Astrocyte (in vitro differentiated cells and primary cell): ENCODE measurements around the gene OR5AC2. TPM values are rescaled to one million over a fixed set of nuclear protein-coding genes. Genes with fewer than 3 reads are reported as not detected.

Source experiments
- DNase-seq: peaks from one replicate; pipeline ENCODE4 v3.0.0-alpha.2; 2010; ENCODE audit warnings: low read depth
- FAIRE-seq: peaks from 2 replicates; lab custom pipeline; 2011; peaks lifted over from hg19 to GRCh38; lab: Jason Lieb, UNC
- H2AFZ ChIP-seq: 2 replicates; pipeline ENCODE4 v1.6.0; 2012; ENCODE audit warnings: low read depth, low read length, inconsistent platforms
- H3K27ac ChIP-seq: 2 replicates; pipeline ENCODE4 v1.5.1; 2011; ENCODE audit warnings: low read depth, low read length, inconsistent platforms
- H3K27me3 ChIP-seq: 2 replicates; pipeline ENCODE4 v1.6.0; 2011; ENCODE audit warnings: low read length, inconsistent platforms; ENCODE audit not compliant: insufficient read depth
- H3K36me3 ChIP-seq: 2 replicates; pipeline ENCODE4 v1.5.1; 2011; ENCODE audit warnings: low read length, inconsistent platforms; ENCODE audit not compliant: insufficient read depth
- H3K4me1 ChIP-seq: 2 replicates; pipeline ENCODE4 v1.5.1; 2011; ENCODE audit warnings: low read length, inconsistent platforms; ENCODE audit not compliant: insufficient read depth
- H3K4me2 ChIP-seq: 2 replicates; pipeline ENCODE4 v1.6.0; 2012; ENCODE audit warnings: low read length, inconsistent platforms
- H3K4me3 ChIP-seq: 2 replicates; pipeline ENCODE4 v1.5.1; 2011; ENCODE audit warnings: low read depth, mild to moderate bottlenecking, low read length, inconsistent platforms; ENCODE audit not compliant: insufficient read depth
- H3K79me2 ChIP-seq: 2 replicates; pipeline ENCODE4 v1.6.0; 2012; ENCODE audit warnings: mild to moderate bottlenecking, low read length, inconsistent platforms; ENCODE audit not compliant: insufficient read depth
- H3K9ac ChIP-seq: 2 replicates; pipeline ENCODE4 v1.6.0; 2012; ENCODE audit warnings: mild to moderate bottlenecking, low read length, inconsistent platforms
- H3K9me3 ChIP-seq: 2 replicates; pipeline ENCODE4 v1.5.1; 2012; ENCODE audit warnings: low read depth, mild to moderate bottlenecking, low read length, inconsistent platforms; ENCODE audit not compliant: insufficient read depth
- H4K20me1 ChIP-seq: 2 replicates; pipeline ENCODE4 v1.6.0; 2012; ENCODE audit warnings: low read length, inconsistent platforms; ENCODE audit not compliant: insufficient read depth
- H3K27ac Mint-ChIP-seq: one replicate; pipeline ENCODE4 v1.8.0; 2021; ENCODE audit warnings: mild to moderate bottlenecking, mixed read lengths; ENCODE audit not compliant: unreplicated experiment
- H3K27me3 Mint-ChIP-seq: one replicate; pipeline ENCODE4 v1.8.0; 2021; ENCODE audit warnings: low read depth, mixed read lengths; ENCODE audit not compliant: unreplicated experiment
- H3K36me3 Mint-ChIP-seq: one replicate; pipeline ENCODE4 v1.8.0; 2021; ENCODE audit warnings: low read depth, mixed read lengths; ENCODE audit not compliant: unreplicated experiment
- H3K4me1 Mint-ChIP-seq: one replicate; pipeline ENCODE4 v1.8.0; 2021; ENCODE audit warnings: low read depth, mixed read lengths; ENCODE audit not compliant: unreplicated experiment
- H3K4me3 Mint-ChIP-seq: one replicate; pipeline ENCODE4 v1.8.0; 2021; ENCODE audit warnings: mild to moderate bottlenecking, moderate library complexity, mixed read lengths; ENCODE audit not compliant: unreplicated experiment
- H3K9me3 Mint-ChIP-seq: one replicate; pipeline ENCODE4 v1.8.0; 2021; ENCODE audit warnings: mild to moderate bottlenecking, mixed read lengths; ENCODE audit not compliant: unreplicated experiment
- CTCF ChIP-seq: IDR thresholded peaks from 2 replicates; pipeline ENCODE4 v1.5.1; 2011; ENCODE audit warnings: low read depth, mild to moderate bottlenecking, inconsistent platforms, low read length, moderate library complexity; ENCODE audit not compliant: insufficient read depth
- EZH2 ChIP-seq: IDR thresholded peaks from 2 replicates; pipeline ENCODE4 v1.6.1; 2012; ENCODE audit warnings: mild to moderate bottlenecking, low read length, inconsistent platforms; ENCODE audit not compliant: insufficient read depth
- total RNA-seq: library from RNA; stranded (reverse); gene quantifications from 2 replicates; pipeline ENCODE4 v1.2.1, GENCODE V29; 2021

The OR5AC2 gene
- total RNA-seq, 1 donor from 2014 or later, result not detected

- no peaks in the 10 kb centered on the region for H3K36me3 Mint-ChIP-seq
- no peaks in the 10 kb centered on the region for H4K20me1 ChIP-seq
- H3K27ac Mint-ChIP-seq, result no peak overlapping the region
- no peaks in the 10 kb centered on the region for H3K9me3 Mint-ChIP-seq
- no peak overlapping the region for H2AFZ ChIP-seq
- no peaks in the 10 kb centered on the region for H3K36me3 ChIP-seq
- no peaks in the 10 kb centered on the region for H3K4me1 Mint-ChIP-seq
- H3K27me3 ChIP-seq, result no peaks in the 10 kb centered on the region
- no peak for FAIRE-seq
- no peaks in the 10 kb centered on the region for H3K27me3 Mint-ChIP-seq
- no peak for DNase-seq
- H3K4me3 Mint-ChIP-seq, result no peak overlapping the region
- H3K4me1 ChIP-seq, result no peaks in the 10 kb centered on the region
- no peak overlapping the region for H3K4me2 ChIP-seq
- TF ChIP-seq CTCF (no peak), EZH2 (no peak)
- no peak overlapping the region for H3K27ac ChIP-seq
- no peaks in the 10 kb centered on the region for H3K9me3 ChIP-seq
- H3K9ac ChIP-seq, result no peak overlapping the region
- H3K79me2 ChIP-seq, result no peaks in the 10 kb centered on the region
- H3K4me3 ChIP-seq, result no peak overlapping the region
These were observed 38.4 kb upstream of the OR5AC2 start for GRCh38 chr3:98048586-98048985.

- no peak overlapping the region for H3K4me3 ChIP-seq
- no peaks in the 10 kb centered on the region for H3K9me3 Mint-ChIP-seq
- no peak overlapping the region for H3K4me2 ChIP-seq
- H2AFZ ChIP-seq, result no peak overlapping the region
- H3K27ac Mint-ChIP-seq, result no peak overlapping the region
- H3K36me3 Mint-ChIP-seq, result no peaks in the 10 kb centered on the region
- FAIRE-seq, result no peak
- H3K9me3 ChIP-seq, result no peaks in the 10 kb centered on the region
- no peaks in the 10 kb centered on the region for H3K36me3 ChIP-seq
- no peaks in the 10 kb centered on the region for H3K27me3 Mint-ChIP-seq
- H3K27ac ChIP-seq, result no peak overlapping the region
- H3K4me1 Mint-ChIP-seq, result no peaks in the 10 kb centered on the region
- H3K27me3 ChIP-seq, result no peaks in the 10 kb centered on the region
- no peak overlapping the region for H3K9ac ChIP-seq
- DNase-seq, result no peak
- no peak overlapping the region for H3K4me3 Mint-ChIP-seq
- H3K79me2 ChIP-seq, result no peaks in the 10 kb centered on the region
- H4K20me1 ChIP-seq, result no peaks in the 10 kb centered on the region
- no peaks in the 10 kb centered on the region for H3K4me1 ChIP-seq
- TF ChIP-seq EZH2, result no peak
- TF ChIP-seq CTCF, result no peak
These were observed 37.7 kb upstream of the OR5AC2 start for GRCh38 chr3:98049271-98049670.

- H4K20me1 ChIP-seq, result no peaks in the 10 kb centered on the region
- no peak overlapping the region for H3K4me2 ChIP-seq
- H3K9me3 Mint-ChIP-seq, result no peaks in the 10 kb centered on the region
- no peak overlapping the region for H2AFZ ChIP-seq
- peaks cover 11% of the 10 kb centered on the region for H3K4me1 Mint-ChIP-seq
- no peak overlapping the region for H3K27ac ChIP-seq
- no peaks in the 10 kb centered on the region for H3K4me1 ChIP-seq
- no peak overlapping the region for H3K4me3 Mint-ChIP-seq
- no peaks in the 10 kb centered on the region for H3K79me2 ChIP-seq
- no peaks in the 10 kb centered on the region for H3K27me3 ChIP-seq
- no peak overlapping the region for H3K27ac Mint-ChIP-seq
- H3K36me3 Mint-ChIP-seq, result no peaks in the 10 kb centered on the region
- no peak overlapping the region for H3K9ac ChIP-seq
- TF ChIP-seq CTCF, result no peak
- TF ChIP-seq EZH2, result no peak
- DNase-seq, result no peak
- H3K36me3 ChIP-seq, result no peaks in the 10 kb centered on the region
- no peak overlapping the region for H3K4me3 ChIP-seq
- no peaks in the 10 kb centered on the region for H3K9me3 ChIP-seq
- H3K27me3 Mint-ChIP-seq, result peaks cover 2% of the 10 kb centered on the region
- no peak for FAIRE-seq
These were observed 30.9 kb upstream of the OR5AC2 start for GRCh38 chr3:98056035-98056434.
